Stimulated activated memory B cell treated with anti-CD40 and anti-IgM and Interleukin-4, amounts not matched to agents 10 μg/mL and 1 μg/mL and 100 μg/mL, for 72 hours (primary cell): ENCODE results near the gene NRP1.

Experiments used
- ATAC-seq: fragments of 150-1000 bp; cut with Tn5 transposase; 2 replicates; pipeline ENCODE4 v1.10.0; 2021
- H3K27ac Mint-ChIP-seq: one replicate; pipeline ENCODE4 v1.8.0; 2022; ENCODE audit warnings: mild to moderate bottlenecking, mixed read lengths
- H3K27me3 Mint-ChIP-seq: one replicate; pipeline ENCODE4 v1.8.0; 2022; ENCODE audit warnings: mixed read lengths
- H3K36me3 Mint-ChIP-seq: one replicate; pipeline ENCODE4 v1.8.0; 2022; ENCODE audit warnings: mixed read lengths
- H3K4me1 Mint-ChIP-seq: one replicate; pipeline ENCODE4 v1.8.0; 2022; ENCODE audit warnings: mixed read lengths
- H3K4me3 Mint-ChIP-seq: one replicate; pipeline ENCODE4 v1.8.0; 2022; ENCODE audit warnings: mild to moderate bottlenecking, moderate library complexity, mixed read lengths
- H3K9me3 Mint-ChIP-seq: one replicate; pipeline ENCODE4 v1.8.0; 2022; ENCODE audit warnings: mixed read lengths

NRP1 gene

DNA sequence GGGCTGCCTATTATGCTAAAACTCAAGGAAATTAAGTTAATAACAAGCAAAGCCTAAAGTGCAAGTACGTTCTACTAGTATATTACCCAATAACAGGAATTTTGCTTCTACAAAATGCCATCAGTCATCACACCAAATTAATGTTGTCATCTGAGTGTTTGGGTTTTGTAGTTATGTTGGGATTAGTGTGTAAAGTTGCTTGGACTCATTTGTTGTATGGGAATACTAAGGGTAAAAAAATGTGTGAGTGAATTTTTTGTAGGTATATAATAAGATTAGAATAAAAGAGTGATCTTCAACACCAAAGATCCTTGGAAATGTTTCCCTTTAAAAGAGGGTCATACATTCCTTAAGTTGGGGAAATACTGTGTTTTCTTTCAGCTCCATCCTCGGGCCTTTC lies 38.6 kb downstream of the NRP1 start:
- H3K36me3 Mint-ChIP-seq, result no peaks in the 10 kb centered on the region
- H3K4me1 Mint-ChIP-seq, result no peaks in the 10 kb centered on the region
- no peaks in the 10 kb centered on the region for H3K9me3 Mint-ChIP-seq
- ATAC-seq, result no peak
- no peak overlapping the region for H3K27ac Mint-ChIP-seq
- no peak overlapping the region for H3K4me3 Mint-ChIP-seq
- H3K27me3 Mint-ChIP-seq, result peaks cover 9% of the 10 kb centered on the region

DNA sequence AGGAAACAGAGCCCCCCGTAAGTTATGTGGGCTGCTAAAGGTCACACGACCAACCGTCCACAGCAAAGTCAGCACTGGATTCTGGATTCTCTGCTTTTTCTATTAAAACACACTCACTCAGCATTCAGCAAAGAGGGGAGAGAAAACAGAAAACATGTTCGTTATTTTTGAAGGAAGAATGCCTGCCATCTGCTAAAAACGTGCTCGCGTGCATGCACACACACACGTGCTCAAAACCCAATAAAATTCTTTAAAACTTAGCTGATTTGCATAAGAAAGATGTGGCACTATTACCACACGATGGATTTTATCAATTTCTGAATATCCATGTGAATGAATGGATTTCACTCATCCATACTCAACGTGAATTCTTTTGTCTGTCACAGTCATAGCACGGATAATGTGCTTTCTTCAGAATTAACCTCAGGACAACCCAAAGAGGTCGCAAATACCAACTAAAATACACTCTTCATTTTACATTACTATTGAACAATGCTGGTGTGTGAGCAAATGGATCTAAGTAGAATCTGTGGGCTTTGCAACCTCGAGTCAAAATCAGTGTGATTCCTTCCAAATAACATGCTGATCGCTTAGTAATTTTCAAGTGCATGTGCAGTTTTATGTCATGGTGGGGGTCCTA lies 40.8 kb downstream of the NRP1 start:
- H3K9me3 Mint-ChIP-seq, result no peaks in the 10 kb centered on the region
- no peaks in the 10 kb centered on the region for H3K4me1 Mint-ChIP-seq
- H3K27me3 Mint-ChIP-seq, result peaks cover 9% of the 10 kb centered on the region
- H3K27ac Mint-ChIP-seq, result no peak overlapping the region
- H3K4me3 Mint-ChIP-seq, result no peak overlapping the region
- no peaks in the 10 kb centered on the region for H3K36me3 Mint-ChIP-seq
- ATAC-seq, result no peak

DNA sequence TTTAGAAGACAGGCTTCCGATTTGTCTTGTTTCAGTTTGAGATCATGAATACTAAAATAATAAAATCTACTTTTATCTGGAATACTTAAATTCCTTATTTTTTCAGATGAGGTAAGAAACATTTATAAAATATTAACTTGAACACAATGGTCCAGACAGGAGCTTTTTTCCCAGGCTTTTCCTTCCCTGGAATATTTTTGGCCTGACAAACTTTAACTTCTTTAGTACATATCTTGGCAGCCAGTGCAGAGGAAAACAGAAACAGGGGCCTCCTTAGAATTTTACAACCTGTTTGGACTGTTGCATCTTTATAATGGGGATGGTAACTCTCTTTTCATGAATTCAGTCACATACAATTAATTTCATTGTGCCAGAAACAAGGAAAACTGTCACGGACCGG lies 41.4 kb downstream of the NRP1 start:
- Mint-ChIP-seq H3K9me3 (no peaks in the 10 kb centered on the region), H3K27ac (no peak overlapping the region), H3K4me3 (no peak overlapping the region), H3K36me3 (no peaks in the 10 kb centered on the region), H3K4me1 (no peaks in the 10 kb centered on the region), H3K27me3 (peaks cover 9% of the 10 kb centered on the region)
- ATAC-seq, result no peak

DNA sequence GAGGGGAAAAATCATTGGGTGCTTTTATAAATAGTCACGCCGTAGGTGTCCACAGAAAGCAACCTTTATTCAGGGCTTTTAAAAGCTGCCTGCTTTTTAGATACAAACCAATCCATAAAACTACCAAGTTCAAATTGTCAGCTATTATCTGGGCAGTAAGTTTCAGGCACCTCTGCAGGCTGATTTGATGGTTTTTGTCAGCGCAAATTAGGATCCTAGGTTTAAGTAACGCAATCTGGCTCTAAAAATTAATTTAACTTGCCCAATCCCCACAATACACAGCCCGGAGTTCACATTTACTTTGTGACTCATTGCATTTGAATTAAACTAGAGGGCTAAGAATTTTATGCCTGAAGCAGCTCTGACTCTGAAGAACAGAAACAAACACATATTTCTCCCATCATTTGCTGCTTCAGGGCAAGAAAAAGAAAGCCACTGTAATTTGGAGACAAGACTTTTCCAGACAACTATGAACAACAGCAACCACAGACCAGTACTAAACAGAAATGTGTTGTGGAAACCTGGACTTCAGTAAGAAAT lies 43.3 kb downstream of the NRP1 start:
- H3K4me1 Mint-ChIP-seq, result no peaks in the 10 kb centered on the region
- peaks cover 9% of the 10 kb centered on the region for H3K27me3 Mint-ChIP-seq
- ATAC-seq, result no peak
- H3K27ac Mint-ChIP-seq, result no peak overlapping the region
- H3K9me3 Mint-ChIP-seq, result no peaks in the 10 kb centered on the region
- no peaks in the 10 kb centered on the region for H3K36me3 Mint-ChIP-seq
- H3K4me3 Mint-ChIP-seq, result no peak overlapping the region

DNA sequence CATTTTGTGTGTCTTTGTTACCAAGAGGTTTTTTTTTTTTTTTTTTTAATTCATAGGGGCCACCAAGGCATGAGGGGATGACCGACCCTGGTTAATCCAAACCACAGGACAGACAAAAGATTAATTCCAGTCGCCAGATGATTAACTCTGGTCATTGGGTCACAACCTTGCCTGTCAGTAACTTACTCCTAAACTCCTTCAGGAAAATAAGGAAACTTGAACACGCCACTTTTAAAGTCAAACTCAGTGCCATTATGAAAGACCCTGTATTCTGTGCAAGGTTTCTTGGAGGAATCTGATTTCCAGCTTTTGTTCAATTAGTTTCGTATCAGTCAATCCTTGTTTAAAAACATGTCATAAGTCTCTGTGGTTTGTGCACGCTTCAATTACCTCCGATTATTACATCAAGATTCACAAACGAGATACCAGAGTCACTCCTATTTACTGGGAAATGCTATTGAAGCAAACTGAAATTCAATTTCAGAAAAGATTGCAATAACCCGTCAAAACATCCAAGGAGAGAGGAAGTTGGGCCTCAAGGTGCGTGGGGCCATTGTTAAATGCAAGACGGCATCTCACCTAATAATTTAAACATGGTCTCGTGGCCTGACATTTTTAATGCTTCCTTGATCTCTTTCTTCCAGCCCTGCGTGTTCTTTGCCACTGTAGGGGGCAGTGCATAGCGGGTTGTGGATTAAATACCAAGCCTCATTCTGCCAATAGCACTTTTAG lies 44.0 kb downstream of the NRP1 start:
- Mint-ChIP-seq H3K4me1 (no peaks in the 10 kb centered on the region), H3K36me3 (no peaks in the 10 kb centered on the region), H3K27ac (no peak overlapping the region), H3K4me3 (no peak overlapping the region), H3K9me3 (no peaks in the 10 kb centered on the region), H3K27me3 (peaks cover 9% of the 10 kb centered on the region)
- ATAC-seq, result no peak

DNA sequence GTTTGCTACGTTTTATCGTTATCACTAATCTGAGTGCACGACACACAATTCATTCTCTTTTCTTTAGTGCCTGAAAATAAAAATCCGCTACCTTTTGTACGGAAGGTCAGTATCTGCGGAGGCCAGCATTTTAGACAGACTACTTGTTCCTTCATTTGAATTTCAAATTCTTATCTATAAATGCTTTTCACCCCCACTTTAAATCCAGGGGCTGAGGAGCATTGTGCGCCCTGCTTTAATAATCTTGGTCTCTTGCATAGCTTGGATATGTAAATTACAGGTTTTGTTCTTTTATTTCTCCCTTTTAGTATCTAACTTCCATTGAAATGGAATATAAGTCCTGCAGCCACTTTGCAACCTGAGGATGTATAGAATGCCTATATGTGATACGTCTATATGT lies 44.7 kb downstream of the NRP1 start:
- no peaks in the 10 kb centered on the region for H3K9me3 Mint-ChIP-seq
- no peak overlapping the region for H3K4me3 Mint-ChIP-seq
- H3K27me3 Mint-ChIP-seq, result peaks cover 9% of the 10 kb centered on the region
- H3K4me1 Mint-ChIP-seq, result no peaks in the 10 kb centered on the region
- ATAC-seq, result no peak
- no peak overlapping the region for H3K27ac Mint-ChIP-seq
- no peaks in the 10 kb centered on the region for H3K36me3 Mint-ChIP-seq

DNA sequence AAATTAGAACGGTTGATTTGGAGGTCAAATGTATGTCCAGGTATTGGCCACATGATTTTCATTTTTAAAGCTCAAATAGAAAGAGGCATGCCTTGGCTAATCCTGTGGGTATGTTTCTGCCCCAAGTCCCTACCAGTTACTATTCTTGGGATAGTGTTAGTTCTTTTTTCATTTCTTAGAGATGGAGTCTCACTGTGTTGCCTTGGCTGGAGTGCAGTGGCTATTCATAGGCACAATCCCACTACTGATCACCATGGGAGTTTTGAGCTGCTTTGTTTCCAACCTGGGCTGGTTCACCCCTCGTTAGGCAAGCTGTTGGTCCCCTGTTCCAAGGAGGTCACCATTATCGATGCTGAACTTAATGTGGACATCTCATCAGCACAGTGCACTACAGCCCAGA lies 46.3 kb downstream of the NRP1 start:
- Mint-ChIP-seq H3K27ac (no peak overlapping the region), H3K4me1 (no peaks in the 10 kb centered on the region), H3K27me3 (peaks cover 9% of the 10 kb centered on the region), H3K9me3 (no peaks in the 10 kb centered on the region), H3K36me3 (no peaks in the 10 kb centered on the region), H3K4me3 (no peak overlapping the region)
- no peak for ATAC-seq

DNA sequence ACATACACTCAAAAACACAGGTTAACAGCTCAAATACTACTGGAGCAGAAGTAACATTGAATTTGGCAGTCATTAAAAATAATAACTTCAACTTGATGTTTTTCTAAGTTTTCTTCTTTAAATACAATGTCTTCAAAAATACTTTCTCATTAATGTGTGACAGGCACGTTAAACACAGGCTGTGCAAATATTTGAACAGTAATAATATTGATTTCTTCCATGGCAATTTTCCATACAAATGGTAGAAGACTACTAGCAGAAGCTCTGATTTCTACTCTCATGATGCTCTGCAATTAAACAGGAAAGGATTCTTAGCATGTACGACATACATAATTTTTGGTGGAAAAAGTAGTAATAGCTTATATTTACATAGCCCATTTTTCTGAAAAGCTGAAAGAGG lies 47.4 kb downstream of the NRP1 start:
- no peaks in the 10 kb centered on the region for H3K4me1 Mint-ChIP-seq
- H3K9me3 Mint-ChIP-seq, result no peaks in the 10 kb centered on the region
- no peak overlapping the region for H3K4me3 Mint-ChIP-seq
- H3K27me3 Mint-ChIP-seq, result peaks cover 9% of the 10 kb centered on the region
- ATAC-seq, result no peak
- H3K27ac Mint-ChIP-seq, result no peak overlapping the region
- no peaks in the 10 kb centered on the region for H3K36me3 Mint-ChIP-seq

DNA sequence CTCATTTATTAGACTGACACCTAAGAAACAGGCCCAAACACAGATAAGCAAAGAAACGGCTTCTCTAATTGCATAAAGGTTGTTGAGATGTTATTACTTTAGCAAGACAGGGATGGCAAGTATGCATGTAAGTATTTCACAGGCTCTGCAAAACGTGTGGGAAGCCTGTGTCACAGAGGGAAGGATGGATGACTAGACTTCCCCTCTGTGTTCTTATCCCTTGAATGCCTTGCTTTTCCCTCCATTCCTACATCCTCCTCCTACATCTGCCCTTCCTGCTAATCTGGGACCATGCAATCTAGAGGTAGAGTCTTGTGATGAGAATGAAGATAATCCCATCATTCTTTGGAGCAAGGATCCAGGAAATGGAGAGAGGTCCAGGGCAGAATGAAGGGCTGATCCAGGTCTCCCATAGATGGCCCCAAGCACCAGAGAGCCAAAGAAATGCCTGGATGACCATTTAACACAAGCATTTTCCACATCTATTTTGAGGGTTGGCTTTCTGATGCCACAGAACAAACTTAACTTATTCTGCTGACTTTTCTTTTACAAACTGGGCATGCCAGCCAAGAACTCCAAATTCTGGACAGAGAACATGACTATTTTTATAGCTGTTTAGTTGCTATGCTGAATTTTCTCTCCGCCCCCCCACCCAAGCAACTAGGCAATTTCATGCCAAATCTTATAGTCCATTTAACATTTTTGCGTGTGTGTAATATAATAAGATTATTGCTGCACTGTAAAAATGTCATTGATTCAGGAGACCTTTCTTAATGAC lies 48.1 kb downstream of the NRP1 start:
- no peak for ATAC-seq
- H3K9me3 Mint-ChIP-seq, result no peaks in the 10 kb centered on the region
- H3K4me3 Mint-ChIP-seq, result no peak overlapping the region
- H3K4me1 Mint-ChIP-seq, result no peaks in the 10 kb centered on the region
- H3K27ac Mint-ChIP-seq, result no peak overlapping the region
- no peaks in the 10 kb centered on the region for H3K36me3 Mint-ChIP-seq
- H3K27me3 Mint-ChIP-seq, result peaks cover 4% of the 10 kb centered on the region

DNA sequence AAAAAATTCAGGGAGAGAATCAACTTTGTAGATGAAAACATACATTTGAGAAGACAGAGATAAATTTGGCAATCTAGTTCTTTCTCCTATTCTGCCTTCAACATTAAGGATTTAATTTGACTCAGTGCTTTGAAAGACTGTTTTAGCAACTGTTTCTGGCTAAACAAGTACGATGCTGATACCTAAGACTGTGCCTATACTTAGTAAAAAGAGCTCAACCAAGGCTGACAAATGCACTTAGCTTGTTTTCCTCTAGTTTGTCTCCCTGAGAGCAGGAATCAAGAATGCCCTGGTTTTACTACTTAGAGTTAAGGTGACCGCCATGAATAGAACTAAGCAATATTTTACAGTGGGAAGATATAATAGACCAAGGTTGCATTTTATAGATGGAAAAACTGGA lies 49.5 kb downstream of the NRP1 start:
- Mint-ChIP-seq H3K27me3 (no peaks in the 10 kb centered on the region), H3K36me3 (no peaks in the 10 kb centered on the region), H3K4me3 (no peak overlapping the region), H3K9me3 (no peaks in the 10 kb centered on the region), H3K4me1 (no peaks in the 10 kb centered on the region), H3K27ac (no peak overlapping the region)
- no peak for ATAC-seq

DNA sequence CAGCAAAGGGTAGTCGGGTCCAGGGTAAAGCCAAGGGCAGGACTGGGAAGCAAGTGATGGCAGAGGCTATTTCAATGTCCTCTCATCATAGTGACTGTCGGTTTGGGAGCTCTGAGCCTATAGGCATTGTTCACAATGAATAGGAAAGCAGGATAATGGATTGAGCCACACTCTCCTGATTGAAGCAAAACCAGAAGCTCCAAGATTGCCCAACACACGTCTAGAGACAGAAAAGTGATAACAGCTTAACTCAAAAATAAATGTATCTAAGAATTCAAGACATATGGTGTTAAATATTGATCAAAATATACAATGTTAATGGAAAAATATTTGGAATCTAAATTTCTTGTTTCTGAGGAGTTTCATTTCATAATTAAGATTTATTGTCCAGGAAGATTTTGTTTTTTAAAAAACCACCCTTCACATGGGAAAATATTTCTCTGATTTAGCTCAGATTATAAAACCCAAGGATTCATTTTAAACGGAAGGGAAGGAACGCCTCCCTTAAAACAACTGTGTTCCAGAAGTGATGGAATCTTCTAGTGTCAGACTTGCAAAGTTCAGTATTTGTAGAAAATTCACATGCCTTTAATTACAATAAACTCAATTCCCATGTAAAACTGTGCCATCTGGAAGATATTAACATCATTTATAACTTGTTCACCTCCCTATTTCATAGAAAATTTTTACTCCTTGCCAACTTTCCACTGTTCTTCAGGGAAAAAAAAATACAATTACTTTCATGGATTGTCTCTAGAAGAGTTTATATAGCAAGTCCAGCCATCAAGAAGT lies 54.5 kb downstream of the NRP1 start:
- Mint-ChIP-seq H3K4me3 (no peak overlapping the region), H3K36me3 (no peaks in the 10 kb centered on the region), H3K27me3 (peaks cover 8% of the 10 kb centered on the region), H3K27ac (no peak overlapping the region), H3K9me3 (no peaks in the 10 kb centered on the region), H3K4me1 (no peaks in the 10 kb centered on the region)
- no peak for ATAC-seq

DNA sequence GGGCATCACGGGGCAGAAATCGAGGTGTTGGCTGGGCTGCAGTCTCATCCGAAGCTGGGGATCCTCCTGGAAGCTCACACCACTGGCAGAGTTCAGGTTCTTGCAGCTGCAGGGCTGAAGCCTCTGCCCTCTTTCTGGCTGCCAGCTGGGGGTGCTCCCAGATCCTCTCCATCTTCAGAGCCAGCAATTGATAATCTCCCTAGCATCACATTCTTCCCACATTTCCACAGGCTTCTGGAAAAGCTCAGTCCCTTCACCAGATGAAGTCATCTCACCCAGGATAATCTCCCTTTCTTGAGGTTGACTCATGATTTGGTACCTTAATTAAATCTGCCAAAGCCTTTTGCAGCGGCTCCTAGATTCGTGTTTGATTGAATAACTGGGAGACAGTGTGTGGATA lies 55.2 kb downstream of the NRP1 start:
- ATAC-seq, result no peak
- H3K27ac Mint-ChIP-seq, result no peak overlapping the region
- no peaks in the 10 kb centered on the region for H3K4me1 Mint-ChIP-seq

DNA sequence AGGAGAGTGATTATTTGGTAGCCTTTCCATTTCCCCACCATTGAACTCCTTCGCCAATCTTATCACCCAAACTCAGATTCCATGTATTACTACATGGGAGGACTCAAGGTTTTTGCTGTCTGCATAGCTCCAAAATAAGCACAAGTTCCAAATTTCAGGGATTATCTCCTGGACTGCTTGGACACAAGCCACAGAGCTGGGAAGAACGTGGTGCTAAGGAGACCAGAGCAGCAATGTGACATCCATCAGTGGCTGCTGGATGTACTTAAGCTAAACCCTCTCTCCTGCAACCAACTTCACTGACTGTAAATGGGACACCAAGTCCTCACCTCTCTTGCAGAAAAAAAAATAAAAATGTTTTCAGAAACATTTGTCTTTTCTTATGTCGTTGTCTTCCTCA lies 56.3 kb downstream of the NRP1 start:
- H3K27ac Mint-ChIP-seq, result no peak overlapping the region
- no peaks in the 10 kb centered on the region for H3K4me1 Mint-ChIP-seq
- peaks cover 8% of the 10 kb centered on the region for H3K27me3 Mint-ChIP-seq
- no peak overlapping the region for H3K4me3 Mint-ChIP-seq
- no peak for ATAC-seq
- H3K9me3 Mint-ChIP-seq, result no peaks in the 10 kb centered on the region
- no peaks in the 10 kb centered on the region for H3K36me3 Mint-ChIP-seq

More for the DNA sequence above, 55.2 kb downstream of the NRP1 start:
- H3K4me3 Mint-ChIP-seq, result no peak overlapping the region
- H3K9me3 Mint-ChIP-seq, result no peaks in the 10 kb centered on the region
- no peaks in the 10 kb centered on the region for H3K36me3 Mint-ChIP-seq
- H3K27me3 Mint-ChIP-seq, result peaks cover 8% of the 10 kb centered on the region

DNA sequence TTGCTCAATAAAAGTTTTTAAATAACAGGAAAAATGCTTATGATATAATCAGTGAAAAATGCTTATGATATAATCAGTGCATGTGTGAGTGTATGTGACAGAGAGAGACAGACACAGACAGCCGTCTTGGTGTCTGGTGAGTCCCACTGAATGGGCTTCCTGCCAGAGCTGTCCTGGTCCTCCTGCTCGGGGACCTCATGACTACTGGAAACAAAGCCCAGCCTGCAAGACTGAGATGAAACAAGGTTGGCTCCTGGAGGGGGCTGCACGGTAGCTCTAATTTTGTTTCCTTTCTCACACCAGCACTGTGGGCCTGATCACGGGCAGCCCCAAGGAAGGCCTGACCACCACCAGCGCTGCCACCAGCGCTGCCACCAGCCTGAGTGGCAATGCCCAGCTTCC lies 57.3 kb downstream of the NRP1 start:
- Mint-ChIP-seq H3K4me1 (no peaks in the 10 kb centered on the region), H3K9me3 (no peaks in the 10 kb centered on the region), H3K27me3 (peaks cover 8% of the 10 kb centered on the region)

More for the DNA sequence above, 57.3 kb downstream of the NRP1 start:
- no peak for ATAC-seq
- H3K4me3 Mint-ChIP-seq, result no peak overlapping the region
- H3K36me3 Mint-ChIP-seq, result no peaks in the 10 kb centered on the region
- H3K27ac Mint-ChIP-seq, result no peak overlapping the region
